Karpas-422 (cell line): ENCODE data around the gene PGLYRP1. TPM values are rescaled to one million over a fixed set of nuclear protein-coding genes. Genes with fewer than 3 reads are reported as not detected.
A peak's percentile ranks its signal among the peaks of the same experiment; 100 is the strongest.

Experiments
- DNase-seq: peaks from one replicate; pipeline ENCODE4 v3.0.0-alpha.2; 2015
- H2AFZ ChIP-seq: fragments of 200-600 bp; sonication (generic); 2 replicates; pipeline ENCODE4 v1.6.1; 2014; ENCODE audit warnings: antibody characterized with exemption, low read length, mixed read lengths
- H3K27ac ChIP-seq: fragments of 200-600 bp; sonication (generic); 2 replicates; pipeline ENCODE4 v1.5.1; 2014; ENCODE audit warnings: mild to moderate bottlenecking, low read length, moderate library complexity
- H3K27me3 ChIP-seq: fragments of 200-600 bp; sonication (generic); 2 replicates; pipeline ENCODE4 v1.6.1; 2014; ENCODE audit warnings: low read length, mixed read lengths
- H3K36me3 ChIP-seq: fragments of 200-600 bp; sonication (generic); 2 replicates; pipeline ENCODE4 v1.6.1; 2014; ENCODE audit warnings: low read length, mixed read lengths; ENCODE audit not compliant: insufficient read depth
- H3K4me1 ChIP-seq: fragments of 200-600 bp; sonication (generic); 2 replicates; pipeline ENCODE4 v1.6.1; 2014; ENCODE audit warnings: mild to moderate bottlenecking, low read length, mixed read lengths
- H3K4me2 ChIP-seq: fragments of 200-600 bp; sonication (generic); 2 replicates; pipeline ENCODE4 v1.6.1; 2014; ENCODE audit warnings: low read length, low read depth, mild to moderate bottlenecking; ENCODE audit not compliant: poor library complexity, severe bottlenecking
- H3K4me3 ChIP-seq: fragments of 200-600 bp; sonication (generic); 2 replicates; pipeline ENCODE4 v1.5.1; 2014; ENCODE audit warnings: mild to moderate bottlenecking, antibody characterized with exemption, low read length, mixed read lengths
- H3K79me2 ChIP-seq: fragments of 200-600 bp; sonication (generic); 2 replicates; pipeline ENCODE4 v1.6.1; 2014; ENCODE audit warnings: mild to moderate bottlenecking, low read length, mixed read lengths
- H3K9ac ChIP-seq: fragments of 200-600 bp; sonication (generic); 2 replicates; pipeline ENCODE4 v1.6.0; 2014; ENCODE audit warnings: low read length
- H3K9me2 ChIP-seq: fragments of 200-600 bp; sonication (generic), shearing (Covaris generic); replicated peaks from 2 replicates; pipeline ENCODE4 v1.6.0; 2014; ENCODE audit warnings: mild to moderate bottlenecking, low read length, moderate library complexity; ENCODE audit not compliant: insufficient read depth
- H3K9me3 ChIP-seq: fragments of 300-700, 200-600 bp; sonication (generic); 2 replicates; pipeline ENCODE4 v1.6.1; 2014; ENCODE audit warnings: low read length, mixed read lengths
- H4K20me1 ChIP-seq: fragments of 200-600 bp; sonication (generic); 2 replicates; pipeline ENCODE4 v1.6.1; 2014; ENCODE audit warnings: mild to moderate bottlenecking, antibody characterized with exemption, low read length, low read depth; ENCODE audit not compliant: insufficient read depth
- total RNA-seq: library from RNA; depleted of rRNA; stranded (reverse); fragments of >200 nt; shearing (Covaris generic); gene quantifications from 2 replicates; pipeline ENCODE4 v1.2.3, GENCODE V29; 2014; ENCODE audit warnings: low replicate concordance

Gene PGLYRP1
- total RNA-seq, 1 experiment from 2014 or later, result not detected

GRCh38 chr19:46017095-46017429, 5.8 kb downstream of the PGLYRP1 start:
- H3K27ac ChIP-seq, result no peak overlapping the region

GRCh38 chr19:46016426-46017094, 6.3 kb downstream of the PGLYRP1 start:
- no peak overlapping the region for H2AFZ ChIP-seq
- H3K36me3 ChIP-seq, result no peaks in the 10 kb centered on the region
- no peaks in the 10 kb centered on the region for H3K9me3 ChIP-seq
- H3K4me1 ChIP-seq, result peaks cover 10% of the 10 kb centered on the region
- DNase-seq, result peak; percentile 90
- no peaks in the 10 kb centered on the region for H3K27me3 ChIP-seq
- no peaks in the 10 kb centered on the region for H3K79me2 ChIP-seq
- no peaks in the 10 kb centered on the region for H4K20me1 ChIP-seq
- H3K27ac ChIP-seq, result no peak overlapping the region
- H3K9ac ChIP-seq, result peak overlapping the region; percentile 50
- peak overlapping the region; percentile 55 for H3K4me2 ChIP-seq
- peak overlapping the region; percentile 53; the same call in 1 of the 2 replicates for H3K4me3 ChIP-seq
- no peaks in the 10 kb centered on the region for H3K9me2 ChIP-seq

More at GRCh38 chr19:46017095-46017429, 5.8 kb downstream of the PGLYRP1 start:
- Histone ChIP-seq H4K20me1 (no peaks in the 10 kb centered on the region), H3K9ac (no peak overlapping the region), H3K4me1 (peaks cover 5% of the 10 kb centered on the region; the same call in 1 of the 2 replicates), H3K27me3 (no peaks in the 10 kb centered on the region), H3K9me2 (no peaks in the 10 kb centered on the region), H3K4me3 (no peak overlapping the region), H3K9me3 (no peaks in the 10 kb centered on the region), H3K36me3 (no peaks in the 10 kb centered on the region), H2AFZ (no peak overlapping the region), H3K4me2 (no peak overlapping the region), H3K79me2 (no peaks in the 10 kb centered on the region)
- no peak for DNase-seq

GRCh38 chr19:46015687-46016425, 7.0 kb downstream of the PGLYRP1 start:
- Histone ChIP-seq H3K9me2 (no peaks in the 10 kb centered on the region), H3K9ac (peak overlapping the region; percentile 50; the same call in 1 of the 2 replicates), H3K4me1 (peaks cover 17% of the 10 kb centered on the region), H2AFZ (no peak overlapping the region), H3K4me2 (peak overlapping the region; percentile 55), H4K20me1 (no peaks in the 10 kb centered on the region), H3K4me3 (peak overlapping the region; percentile 53; the same call in 1 of the 2 replicates), H3K27ac (no peak overlapping the region), H3K9me3 (no peaks in the 10 kb centered on the region), H3K27me3 (no peaks in the 10 kb centered on the region), H3K79me2 (no peaks in the 10 kb centered on the region), H3K36me3 (no peaks in the 10 kb centered on the region)
- no peak for DNase-seq

DNA sequence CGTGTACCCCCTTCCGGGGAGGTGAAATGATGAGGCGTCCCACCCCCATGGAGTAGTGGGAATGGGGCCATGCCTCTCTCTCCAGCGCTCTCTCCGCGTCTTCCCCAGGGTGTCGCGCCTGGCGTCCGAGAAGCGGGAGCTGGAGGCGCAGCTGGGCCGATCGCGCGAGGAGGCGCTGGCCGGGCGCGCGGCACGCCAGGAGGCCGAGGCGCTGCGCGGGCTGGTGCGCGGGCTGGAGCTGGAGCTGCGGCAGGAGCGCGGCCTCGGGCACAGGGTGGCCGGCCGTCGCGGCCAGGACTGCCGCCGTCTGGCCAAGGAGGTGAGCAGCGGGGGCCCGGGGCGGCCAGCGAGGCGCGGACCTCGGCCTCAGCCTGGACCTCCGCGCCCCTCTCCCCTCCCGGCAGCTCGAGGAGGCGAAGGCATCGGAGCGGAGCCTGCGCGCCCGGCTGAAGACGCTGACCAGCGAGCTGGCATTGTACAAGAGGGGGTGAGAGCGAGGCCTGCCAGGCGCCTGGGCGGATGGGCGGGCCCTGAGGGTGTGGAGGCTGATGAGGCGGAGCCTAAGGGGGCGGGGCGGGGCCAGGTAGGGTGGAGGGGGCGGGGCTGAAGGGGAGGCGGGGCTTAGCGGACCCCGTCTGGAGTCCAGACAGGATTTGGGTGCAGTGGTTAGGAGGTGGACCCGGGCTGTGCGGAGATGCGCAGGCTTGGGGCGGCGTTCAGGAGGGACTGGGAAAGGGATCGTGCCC, 7.7 kb downstream of the PGLYRP1 start:
- H3K4me1 ChIP-seq, result peaks cover 24% of the 10 kb centered on the region
- no peak overlapping the region for H3K9ac ChIP-seq
- H3K36me3 ChIP-seq, result no peaks in the 10 kb centered on the region
- no peak overlapping the region for H3K27ac ChIP-seq
- no peak overlapping the region for H3K4me3 ChIP-seq
- no peak overlapping the region for H3K4me2 ChIP-seq
- H4K20me1 ChIP-seq, result no peaks in the 10 kb centered on the region
- peak; percentile 63 for DNase-seq
- H3K9me2 ChIP-seq, result no peaks in the 10 kb centered on the region
- no peaks in the 10 kb centered on the region for H3K9me3 ChIP-seq
- H3K79me2 ChIP-seq, result no peaks in the 10 kb centered on the region
- H3K27me3 ChIP-seq, result no peaks in the 10 kb centered on the region
- no peak overlapping the region for H2AFZ ChIP-seq

- Histone ChIP-seq H3K27me3 (no peaks in the 10 kb centered on the region), H2AFZ (no peak overlapping the region), H4K20me1 (no peaks in the 10 kb centered on the region), H3K27ac (no peak overlapping the region), H3K4me2 (no peak overlapping the region), H3K9ac (no peak overlapping the region), H3K4me3 (no peak overlapping the region), H3K4me1 (peaks cover 28% of the 10 kb centered on the region), H3K9me3 (no peaks in the 10 kb centered on the region), H3K36me3 (no peaks in the 10 kb centered on the region), H3K79me2 (no peaks in the 10 kb centered on the region), H3K9me2 (no peaks in the 10 kb centered on the region)
- no peak for DNase-seq
These were observed 8.3 kb downstream of the PGLYRP1 start for GRCh38 chr19:46014534-46014933.

- Histone ChIP-seq H3K9me2 (no peaks in the 10 kb centered on the region), H3K9ac (peak overlapping the region; percentile 55; the same call in 1 of the 2 replicates), H3K27ac (peak overlapping the region; percentile 84), H3K4me2 (peak overlapping the region; percentile 69), H2AFZ (no peak overlapping the region), H3K4me1 (peaks cover 23% of the 10 kb centered on the region), H3K36me3 (no peaks in the 10 kb centered on the region), H3K9me3 (no peaks in the 10 kb centered on the region), H3K79me2 (no peaks in the 10 kb centered on the region), H3K4me3 (peak overlapping the region; percentile 47; the same call in 1 of the 2 replicates), H4K20me1 (no peaks in the 10 kb centered on the region), H3K27me3 (no peaks in the 10 kb centered on the region)
- DNase-seq, result peak; percentile 86
These were observed 13.0 kb downstream of the PGLYRP1 start for GRCh38 chr19:46009530-46010510.

DNA sequence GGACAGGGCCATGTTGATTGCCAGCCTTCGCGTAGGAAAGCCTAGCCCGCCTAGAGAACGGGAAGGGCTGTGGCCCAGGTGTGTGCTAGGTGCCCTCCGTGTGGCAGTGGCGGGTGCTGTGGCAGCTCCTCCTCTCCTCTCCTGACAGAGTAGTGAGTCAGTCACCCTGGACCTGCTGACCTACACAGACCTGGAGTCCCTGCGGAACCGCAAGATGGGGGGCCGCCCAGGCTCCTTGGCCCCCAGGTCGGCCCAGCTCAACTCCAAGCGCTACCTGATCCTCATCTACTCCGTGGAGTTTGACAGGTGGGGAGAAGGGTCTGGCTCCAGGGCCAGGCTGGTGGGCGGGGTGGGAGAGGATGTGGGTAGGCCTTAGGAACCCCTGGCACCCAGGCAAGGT, 16.4 kb downstream of the PGLYRP1 start:
- no peak overlapping the region for H3K4me3 ChIP-seq
- no peak overlapping the region for H2AFZ ChIP-seq
- H3K27me3 ChIP-seq, result no peaks in the 10 kb centered on the region
- peaks cover 3% of the 10 kb centered on the region; the same call in 1 of the 2 replicates for H3K79me2 ChIP-seq
- H3K9ac ChIP-seq, result no peak overlapping the region
- H3K36me3 ChIP-seq, result no peaks in the 10 kb centered on the region
- H3K9me3 ChIP-seq, result no peaks in the 10 kb centered on the region
- no peaks in the 10 kb centered on the region for H3K9me2 ChIP-seq
- H3K27ac ChIP-seq, result no peak overlapping the region
- no peaks in the 10 kb centered on the region for H4K20me1 ChIP-seq
- H3K4me1 ChIP-seq, result peaks cover 17% of the 10 kb centered on the region
- DNase-seq, result no peak
- H3K4me2 ChIP-seq, result no peak overlapping the region
